PC-3 (cell line): ENCODE measurements around the gene ASIP. TPM values are rescaled to one million over a fixed set of nuclear protein-coding genes. Genes with fewer than 3 reads are reported as not detected.
"Not testable (repeated sequence)": the region's sequence is repeated elsewhere in the genome, so short reads cannot be mapped to it uniquely, and the experiment has no call there.

Experiments used
- ATAC-seq: fragments of 200-7000 bp; cut with Tn5 transposase; 2 replicates; pipeline ENCODE4 v1.9.1; 2020; ENCODE audit warnings: mild to moderate bottlenecking, moderate library complexity
- BruUV-seq: library from RNA; stranded (reverse); fragments of 400-500 nt; replicated peaks from 2 replicates; lab custom pipeline; 2021; lab: Mats Ljungman, UMichigan
- CTCF ChIA-PET: fragments of 300-600 bp; sonication (Branson Sonifier 250); formaldehyde crosslinking; loops from one replicate; lab custom pipeline; 2022; ENCODE audit warnings: antibody characterized with exemption; lab: Charles Lee
- POLR2A ChIA-PET: fragments of 300-600 bp; sonication (Branson Sonifier 250); formaldehyde crosslinking; loops from one replicate; lab custom pipeline; 2022; ENCODE audit warnings: antibody characterized with exemption; ENCODE audit not compliant: unreplicated experiment; lab: Charles Lee
- DNase-seq: peaks from one replicate; pipeline ENCODE4 v3.0.0-alpha.2; 2015
- H2AFZ ChIP-seq: fragments of 300-600 bp; sonication (generic); 2 replicates; pipeline ENCODE4 v1.6.0; 2016; ENCODE audit warnings: antibody characterized with exemption, low read length
- H3F3A ChIP-seq: fragments of 300-600 bp; sonication (generic); one replicate; pipeline ENCODE4 v1.6.0; 2017; ENCODE audit warnings: antibody characterized with exemption, low read length, control low read depth, mild to moderate bottlenecking; ENCODE audit not compliant: unreplicated experiment
- H3K27ac ChIP-seq: fragments of 300-600 bp; sonication (generic); 2 replicates; pipeline ENCODE4 v1.5.1; 2016; ENCODE audit warnings: mild to moderate bottlenecking, low read length
- H3K27me3 ChIP-seq: fragments of 300-600 bp; sonication (generic); 2 replicates; pipeline ENCODE4 v1.6.1; 2016; ENCODE audit warnings: low read length, mixed read lengths
- H3K36me3 ChIP-seq: fragments of 300-600 bp; sonication (generic); 2 replicates; pipeline ENCODE4 v1.6.1; 2016; ENCODE audit warnings: low read depth, mixed run types, low read length, mixed read lengths
- H3K4me1 ChIP-seq: fragments of 300-600 bp; sonication (generic); 2 replicates; pipeline ENCODE4 v1.5.1; 2016; ENCODE audit warnings: low read length; ENCODE audit not compliant: insufficient read depth
- H3K4me2 ChIP-seq: fragments of 300-600 bp; sonication (generic); 2 replicates; pipeline ENCODE4 v1.6.0; 2016; ENCODE audit warnings: low read length
- H3K4me3 ChIP-seq: fragments of 300-600 bp; sonication (generic); 2 replicates; pipeline ENCODE4 v1.5.1; 2016; ENCODE audit warnings: mild to moderate bottlenecking, low read length, mixed read lengths
- H3K79me2 ChIP-seq: fragments of 300-600 bp; sonication (generic); 2 replicates; pipeline ENCODE4 v1.6.1; 2017; ENCODE audit warnings: low read length, mixed read lengths
- H3K9ac ChIP-seq: fragments of 300-600 bp; sonication (generic); 2 replicates; pipeline ENCODE4 v1.6.0; 2016; ENCODE audit warnings: mild to moderate bottlenecking, low read length
- H3K9me2 ChIP-seq: fragments of 300-600 bp; sonication (generic); replicated peaks from 2 replicates; pipeline ENCODE4 v1.6.1; 2016; ENCODE audit warnings: mixed run types, low read length, mixed read lengths
- H3K9me3 ChIP-seq: fragments of 300-600 bp; sonication (generic); 2 replicates; pipeline ENCODE4 v1.6.1; 2016; ENCODE audit warnings: low read length, mixed read lengths
- H4K20me1 ChIP-seq: fragments of 300-600 bp; sonication (generic); 2 replicates; pipeline ENCODE4 v1.6.1; 2016; ENCODE audit warnings: low read length, mixed read lengths
- CTCF ChIP-seq: fragments of 300-600 bp; sonication (generic); conservative IDR thresholded peaks from 2 replicates; pipeline ENCODE4 v1.5.1; 2017; ENCODE audit warnings: antibody characterized with exemption, low read depth, mild to moderate bottlenecking, low read length
- EZH2 ChIP-seq: fragments of 300-600 bp; sonication (generic); IDR thresholded peaks from one replicate; pipeline ENCODE4 v1.6.1; 2017; ENCODE audit warnings: antibody characterized with exemption, mild to moderate bottlenecking, low read length; ENCODE audit not compliant: unreplicated experiment
- EZH2phosphoT487 ChIP-seq: fragments of 300-600 bp; sonication (generic); IDR thresholded peaks from 2 replicates; pipeline ENCODE4 v1.6.1; 2018; ENCODE audit warnings: mild to moderate bottlenecking, antibody characterized with exemption, low read length, borderline replicate concordance
- intact Hi-C: fragments of 100-400 bp; cut with micrococcal nuclease; formaldehyde crosslinking; loops from 2 replicates; pipeline ENCODE4 v1.9.0; 2023
- total RNA-seq: library from RNA; depleted of rRNA; stranded (reverse); fragments of >200 nt; gene quantifications from 2 replicates; pipeline ENCODE4 v1.2.3, GENCODE V29; 2014

ASIP gene
- total RNA-seq, 1 experiment from 2014 or later, result not detected

- no TSS peak for BruUV-seq
- ChIA-PET CTCF (no interaction called here), POLR2A (no interaction called here)
- ATAC-seq (no peak), DNase-seq (no peak)
- no peaks in the 10 kb centered on the region for H4K20me1 ChIP-seq
- no peak overlapping the region for H2AFZ ChIP-seq
- H3K36me3 ChIP-seq, result peaks cover 57% of the 10 kb centered on the region
- H3F3A ChIP-seq, result no peaks in the 10 kb centered on the region
- intact Hi-C loops, result no loop called here
- no peak overlapping the region for H3K27ac ChIP-seq
- H3K79me2 ChIP-seq, result no peaks in the 10 kb centered on the region
- H3K9ac ChIP-seq, result no peak overlapping the region
- no peak overlapping the region for H3K4me2 ChIP-seq
- no peak for TF ChIP-seq EZH2
- no peak for TF ChIP-seq EZH2phosphoT487
- no peak for TF ChIP-seq CTCF
- no peaks in the 10 kb centered on the region for H3K4me1 ChIP-seq
- H3K4me3 ChIP-seq, result no peak overlapping the region
- H3K9me2 ChIP-seq, result no peaks in the 10 kb centered on the region
- H3K9me3 ChIP-seq, result no peaks in the 10 kb centered on the region
- H3K27me3 ChIP-seq, result no peaks in the 10 kb centered on the region
These were observed 40.8 kb downstream of the ASIP start for GRCh38 chr20:34282041-34282440.

- H4K20me1 ChIP-seq, result no peaks in the 10 kb centered on the region
- ATAC-seq (no peak), DNase-seq (no peak)
- no peaks in the 10 kb centered on the region for H3K9me2 ChIP-seq
- no peaks in the 10 kb centered on the region for H3K27me3 ChIP-seq
- H3F3A ChIP-seq, result no peaks in the 10 kb centered on the region
- no peak overlapping the region for H3K4me3 ChIP-seq
- TF ChIP-seq EZH2 (no peak), CTCF (no peak), EZH2phosphoT487 (no peak)
- no peaks in the 10 kb centered on the region for H3K79me2 ChIP-seq
- H3K9me3 ChIP-seq, result no peaks in the 10 kb centered on the region
- no peak overlapping the region for H2AFZ ChIP-seq
- CTCF ChIA-PET, result no interaction called here
- intact Hi-C loops, result no loop called here
- no peak overlapping the region for H3K9ac ChIP-seq
- no peaks in the 10 kb centered on the region for H3K4me1 ChIP-seq
- no TSS peak for BruUV-seq
- H3K27ac ChIP-seq, result no peak overlapping the region
- peaks cover 63% of the 10 kb centered on the region for H3K36me3 ChIP-seq
- POLR2A ChIA-PET, result no interaction called here
- no peak overlapping the region for H3K4me2 ChIP-seq
These were observed 42.6 kb downstream of the ASIP start for GRCh38 chr20:34283844-34284243.

DNA sequence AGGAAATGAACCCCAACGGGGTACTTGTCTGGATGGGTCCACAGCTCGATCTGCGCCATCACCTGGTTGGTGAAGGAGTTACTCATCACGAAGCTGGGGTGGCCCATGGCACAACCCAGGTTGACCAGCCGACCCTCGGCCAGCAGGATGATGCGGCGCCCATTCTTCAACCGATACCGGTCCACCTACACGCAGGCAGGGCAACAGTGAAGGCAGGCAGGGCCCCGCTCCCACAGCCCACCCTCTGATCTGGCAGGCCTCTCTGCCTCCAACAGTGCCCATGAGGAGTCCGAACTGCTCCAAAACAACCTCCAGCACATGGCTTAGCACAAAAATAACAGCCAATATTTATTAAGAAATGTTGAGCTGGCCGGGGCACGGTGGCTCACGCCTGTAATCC, 44.2 kb downstream of the ASIP start:
- no peak overlapping the region for H2AFZ ChIP-seq
- no peaks in the 10 kb centered on the region for H3K9me3 ChIP-seq
- peaks cover 60% of the 10 kb centered on the region for H3K36me3 ChIP-seq
- ATAC-seq (no peak), DNase-seq (no peak)
- no peak overlapping the region for H3K4me2 ChIP-seq
- no peak overlapping the region for H3K27ac ChIP-seq
- no TSS peak for BruUV-seq
- no peaks in the 10 kb centered on the region for H3K4me1 ChIP-seq
- no peak overlapping the region for H3K9ac ChIP-seq
- H3K9me2 ChIP-seq, result no peaks in the 10 kb centered on the region
- TF ChIP-seq EZH2, result no peak
- no peak for TF ChIP-seq CTCF
- TF ChIP-seq EZH2phosphoT487, result no peak
- CTCF ChIA-PET, result no interaction called here
- no peaks in the 10 kb centered on the region for H3K79me2 ChIP-seq
- no peaks in the 10 kb centered on the region for H4K20me1 ChIP-seq
- POLR2A ChIA-PET, result no interaction called here
- H3F3A ChIP-seq, result no peaks in the 10 kb centered on the region
- H3K4me3 ChIP-seq, result no peak overlapping the region
- intact Hi-C loops, result no loop called here
- H3K27me3 ChIP-seq, result no peaks in the 10 kb centered on the region

- H2AFZ ChIP-seq, H3K27ac ChIP-seq, DNase-seq, H3K27me3 ChIP-seq, intact Hi-C loops, ATAC-seq, H3K79me2 ChIP-seq, H4K20me1 ChIP-seq, H3K4me2 ChIP-seq, H3K9ac ChIP-seq, BruUV-seq, H3K4me3 ChIP-seq, POLR2A ChIA-PET, CTCF ChIA-PET, H3F3A ChIP-seq, H3K9me2 ChIP-seq, H3K9me3 ChIP-seq, H3K4me1 ChIP-seq: not testable (repeated sequence)
- peaks cover 72% of the 10 kb centered on the region for H3K36me3 ChIP-seq
These were observed 46.3 kb downstream of the ASIP start for GRCh38 chr20:34287500-34287899.
